Osteoblast (primary cell): ENCODE data around the gene IL17RD. TPM values are rescaled to one million over a fixed set of nuclear protein-coding genes. Genes with fewer than 3 reads are reported as not detected.

Experiments
- DNase-seq: peaks from one replicate; pipeline ENCODE4 v3.0.0; 2011; ENCODE audit warnings: low spot score, mixed read lengths; ENCODE audit not compliant: insufficient read length; ENCODE audit errors: missing footprints
- H2AFZ ChIP-seq: 2 replicates; pipeline ENCODE4 v1.6.0; 2011; ENCODE audit warnings: mild to moderate bottlenecking, low read length
- H3K27ac ChIP-seq: 2 replicates; pipeline ENCODE4 v1.5.1; 2011; ENCODE audit warnings: mild to moderate bottlenecking, low read depth, low read length, moderate library complexity
- H3K27me3 ChIP-seq: 2 replicates; pipeline ENCODE4 v1.6.0; 2012; ENCODE audit warnings: mild to moderate bottlenecking, control low read depth, inconsistent platforms, low read length, moderate library complexity; ENCODE audit not compliant: insufficient read depth
- H3K36me3 ChIP-seq: 2 replicates; pipeline ENCODE4 v1.5.1; 2011; ENCODE audit warnings: mild to moderate bottlenecking, low read length, control low read depth, moderate library complexity; ENCODE audit not compliant: insufficient read depth
- H3K4me1 ChIP-seq: 2 replicates; pipeline ENCODE4 v1.5.1; 2011; ENCODE audit warnings: mild to moderate bottlenecking, low read length, control low read depth, moderate library complexity; ENCODE audit not compliant: insufficient read depth
- H3K4me2 ChIP-seq: 2 replicates; pipeline ENCODE4 v1.6.0; 2011; ENCODE audit warnings: mild to moderate bottlenecking, low read length; ENCODE audit not compliant: insufficient read depth
- H3K4me3 ChIP-seq: fragments of 200-600 bp; sonication (generic); 3 replicates; pipeline ENCODE4 v1.5.1; 2012; ENCODE audit warnings: mild to moderate bottlenecking, low read length, inconsistent platforms; ENCODE audit not compliant: insufficient read depth
- H3K79me2 ChIP-seq: 2 replicates; pipeline ENCODE4 v1.6.0; 2012; ENCODE audit warnings: mild to moderate bottlenecking, low read length, control low read depth, inconsistent platforms; ENCODE audit not compliant: insufficient read depth
- H3K9me3 ChIP-seq: 2 replicates; pipeline ENCODE4 v1.5.1; 2011; ENCODE audit warnings: low read depth, low read length, control low read depth
- H4K20me1 ChIP-seq: 2 replicates; pipeline ENCODE4 v1.6.0; 2012; ENCODE audit warnings: mild to moderate bottlenecking, low read length, control low read depth; ENCODE audit not compliant: insufficient read depth
- total RNA-seq: library from RNA; depleted of rRNA; stranded (reverse); fragments of >200 nt; gene quantifications from 2 replicates; pipeline ENCODE4 v1.2.3, GENCODE V29; 2012
- TF ChIP-seq, protein P1 (sequence below): IDR thresholded peaks from 2 replicates; pipeline ENCODE4 v1.5.1; 2011; ENCODE audit warnings: mild to moderate bottlenecking, low read depth, low read length, moderate library complexity; ENCODE audit errors: extremely low read depth

Gene IL17RD
- total RNA-seq, 1 donor, result 2.2 TPM

DNA sequence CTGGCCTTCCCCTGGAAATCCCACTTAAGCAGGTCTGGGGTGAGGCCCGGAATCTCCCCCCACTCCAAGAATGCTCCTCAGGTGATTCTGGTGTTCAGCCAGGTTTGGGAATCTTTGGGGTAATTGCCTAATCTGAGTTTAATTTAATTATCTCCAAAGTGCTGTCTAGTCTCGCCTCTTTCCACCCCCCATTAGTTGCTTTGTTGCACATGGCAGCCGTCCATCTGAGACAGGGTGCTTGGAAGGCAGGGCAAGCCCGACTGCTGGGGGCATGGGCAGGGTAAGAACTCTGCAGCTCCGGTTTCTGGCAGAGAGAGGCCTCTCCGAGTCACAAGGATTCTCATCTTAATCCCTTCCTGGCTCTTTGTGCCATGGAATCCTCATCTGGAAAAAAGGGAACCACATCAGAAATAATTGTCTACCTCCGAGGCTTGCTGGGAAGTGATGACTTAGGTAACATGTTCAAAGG, 15.0 kb downstream of the IL17RD start:
- no peak overlapping the region for H2AFZ ChIP-seq
- H3K9me3 ChIP-seq, result no peaks in the 10 kb centered on the region
- DNase-seq, result no peak
- TF ChIP-seq, protein P1, sequence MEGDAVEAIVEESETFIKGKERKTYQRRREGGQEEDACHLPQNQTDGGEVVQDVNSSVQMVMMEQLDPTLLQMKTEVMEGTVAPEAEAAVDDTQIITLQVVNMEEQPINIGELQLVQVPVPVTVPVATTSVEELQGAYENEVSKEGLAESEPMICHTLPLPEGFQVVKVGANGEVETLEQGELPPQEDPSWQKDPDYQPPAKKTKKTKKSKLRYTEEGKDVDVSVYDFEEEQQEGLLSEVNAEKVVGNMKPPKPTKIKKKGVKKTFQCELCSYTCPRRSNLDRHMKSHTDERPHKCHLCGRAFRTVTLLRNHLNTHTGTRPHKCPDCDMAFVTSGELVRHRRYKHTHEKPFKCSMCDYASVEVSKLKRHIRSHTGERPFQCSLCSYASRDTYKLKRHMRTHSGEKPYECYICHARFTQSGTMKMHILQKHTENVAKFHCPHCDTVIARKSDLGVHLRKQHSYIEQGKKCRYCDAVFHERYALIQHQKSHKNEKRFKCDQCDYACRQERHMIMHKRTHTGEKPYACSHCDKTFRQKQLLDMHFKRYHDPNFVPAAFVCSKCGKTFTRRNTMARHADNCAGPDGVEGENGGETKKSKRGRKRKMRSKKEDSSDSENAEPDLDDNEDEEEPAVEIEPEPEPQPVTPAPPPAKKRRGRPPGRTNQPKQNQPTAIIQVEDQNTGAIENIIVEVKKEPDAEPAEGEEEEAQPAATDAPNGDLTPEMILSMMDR, result no peak
- H3K4me2 ChIP-seq, result peak overlapping the region; percentile 29
- no peaks in the 10 kb centered on the region for H4K20me1 ChIP-seq
- H3K79me2 ChIP-seq, result no peaks in the 10 kb centered on the region
- no peaks in the 10 kb centered on the region for H3K36me3 ChIP-seq
- H3K27me3 ChIP-seq, result peaks cover 2% of the 10 kb centered on the region
- H3K4me1 ChIP-seq, result peaks cover 14% of the 10 kb centered on the region
- H3K4me3 ChIP-seq, result no peak overlapping the region
- no peak overlapping the region for H3K27ac ChIP-seq

DNA sequence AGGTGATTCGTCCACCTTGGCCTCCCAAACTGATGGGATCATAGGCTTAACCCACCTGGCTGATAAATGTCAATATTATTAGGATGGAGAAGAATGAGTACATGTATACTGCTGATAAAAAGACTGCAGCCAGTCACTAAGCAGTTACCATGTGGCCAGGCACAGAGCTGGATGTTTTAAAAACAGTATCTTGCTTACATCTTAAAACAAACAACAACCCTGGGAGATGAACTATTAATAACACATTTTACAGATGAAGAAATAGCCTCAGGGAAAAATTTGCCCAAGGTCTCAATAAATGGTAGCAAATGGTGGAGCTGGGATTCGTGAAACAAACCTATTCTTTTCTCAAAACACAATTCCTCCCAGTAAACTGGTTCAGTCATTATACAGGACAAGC, 18.1 kb downstream of the IL17RD start:
- Histone ChIP-seq H4K20me1 (no peaks in the 10 kb centered on the region), H3K4me2 (no peak overlapping the region), H3K27ac (no peak overlapping the region), H3K36me3 (no peaks in the 10 kb centered on the region), H3K4me3 (no peak overlapping the region), H3K9me3 (no peaks in the 10 kb centered on the region), H3K27me3 (peaks cover 13% of the 10 kb centered on the region), H3K4me1 (peaks cover 14% of the 10 kb centered on the region), H3K79me2 (no peaks in the 10 kb centered on the region), H2AFZ (no peak overlapping the region)
- TF ChIP-seq, protein P1, result no peak
- no peak for DNase-seq

DNA sequence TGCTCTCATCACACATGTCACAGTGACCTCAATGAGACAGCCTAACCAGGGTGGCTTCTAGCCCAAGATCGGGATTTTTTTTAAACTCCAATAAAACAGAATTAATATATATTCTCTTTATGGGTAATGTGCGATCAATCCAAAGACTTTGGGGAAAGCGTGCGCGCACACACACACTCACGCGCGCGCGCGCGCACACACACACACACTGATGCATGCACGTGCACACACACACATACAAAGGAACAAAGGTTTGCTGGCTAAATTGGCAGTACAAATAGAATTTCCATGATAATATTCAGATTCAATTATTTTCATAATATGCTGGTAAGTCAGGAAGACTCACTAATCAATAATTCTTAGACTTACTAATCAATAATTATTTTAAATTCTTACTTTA, 19.3 kb downstream of the IL17RD start:
- peaks cover 22% of the 10 kb centered on the region for H3K27me3 ChIP-seq
- no peak overlapping the region for H3K4me2 ChIP-seq
- H3K9me3 ChIP-seq, result no peaks in the 10 kb centered on the region
- H4K20me1 ChIP-seq, result no peaks in the 10 kb centered on the region
- no peak overlapping the region for H3K4me3 ChIP-seq
- TF ChIP-seq, protein P1, result no peak
- no peaks in the 10 kb centered on the region for H3K36me3 ChIP-seq
- DNase-seq, result no peak
- no peak overlapping the region for H3K27ac ChIP-seq
- no peaks in the 10 kb centered on the region for H3K79me2 ChIP-seq
- peaks cover 7% of the 10 kb centered on the region for H3K4me1 ChIP-seq
- H2AFZ ChIP-seq, result no peak overlapping the region

DNA sequence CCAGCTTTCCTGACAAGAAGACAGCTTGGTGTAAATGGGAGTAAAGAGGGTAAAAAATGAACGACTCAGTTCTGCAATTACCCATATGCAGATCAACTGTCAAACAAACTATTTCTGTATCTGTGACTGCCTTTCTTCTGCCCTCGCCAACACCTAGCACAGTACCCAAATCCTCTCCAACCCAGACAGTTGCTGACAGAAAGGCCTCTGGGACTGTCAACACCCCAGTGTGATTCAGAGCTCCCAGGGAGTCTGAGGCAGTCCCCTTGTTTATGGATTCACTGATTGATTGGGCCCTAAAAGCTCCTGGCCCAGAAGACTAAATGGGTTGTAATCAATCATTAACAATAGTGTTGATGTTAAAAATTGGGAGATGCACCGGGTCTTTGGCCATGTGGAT, 20.2 kb downstream of the IL17RD start:
- TF ChIP-seq, protein P1, result no peak
- H3K4me2 ChIP-seq, result no peak overlapping the region
- no peak overlapping the region for H2AFZ ChIP-seq

More for the DNA sequence above, 20.2 kb downstream of the IL17RD start:
- no peak for DNase-seq
- H3K9me3 ChIP-seq, result no peaks in the 10 kb centered on the region
- H3K36me3 ChIP-seq, result no peaks in the 10 kb centered on the region
- H3K4me1 ChIP-seq, result no peaks in the 10 kb centered on the region
- H3K27me3 ChIP-seq, result peaks cover 29% of the 10 kb centered on the region
- no peak overlapping the region for H3K27ac ChIP-seq
- no peak overlapping the region for H3K4me3 ChIP-seq
- H3K79me2 ChIP-seq, result no peaks in the 10 kb centered on the region
- H4K20me1 ChIP-seq, result no peaks in the 10 kb centered on the region
